Activated gamma-delta T cell (primary cell): ENCODE data around the gene SNX15.

Experiments used
- DNase-seq: peaks from one replicate; lab custom pipeline; 2025; lab: John Stamatoyannopoulos, UW

SNX15 gene

DNA sequence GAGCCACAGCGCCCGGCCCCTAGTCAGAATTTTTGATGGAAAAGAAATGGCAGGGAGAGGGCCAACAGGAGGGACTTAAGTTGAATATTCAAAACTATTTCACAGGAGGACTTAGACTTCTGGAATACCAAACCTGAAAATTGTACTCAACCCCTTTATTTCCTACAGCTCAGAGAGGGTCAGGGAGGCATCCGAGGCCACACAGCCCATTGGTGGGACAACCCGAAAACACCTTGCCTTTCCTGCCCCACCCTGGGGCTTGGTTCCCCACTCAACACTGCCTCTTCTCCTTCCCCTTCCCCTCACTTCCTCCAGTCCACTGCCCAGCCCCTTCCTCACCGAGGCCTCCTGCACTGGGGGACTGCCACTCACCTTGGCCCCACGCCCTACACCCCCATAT lies 29.8 kb downstream of the SNX15 start:
- no peak for DNase-seq

DNA sequence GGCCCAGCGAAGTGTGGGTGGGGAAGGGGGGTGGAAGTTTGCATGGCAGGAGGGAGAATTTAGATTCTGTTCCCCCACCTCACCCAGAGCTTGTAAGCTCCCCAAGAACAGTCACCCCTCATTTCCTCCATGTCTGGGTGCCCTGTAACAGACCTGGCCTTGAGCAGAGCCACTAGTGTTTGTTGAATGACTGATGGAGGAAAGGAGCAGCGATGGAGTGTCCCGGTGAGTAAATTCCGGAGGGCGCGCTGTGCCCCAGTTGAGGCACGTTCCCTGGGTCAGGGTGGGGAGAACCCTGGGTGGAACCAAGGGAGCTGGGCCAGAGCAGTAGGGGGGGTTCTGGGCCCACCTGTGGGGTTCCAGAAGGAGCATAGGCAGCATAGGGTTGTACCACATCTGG lies 30.3 kb downstream of the SNX15 start:
- DNase-seq: no peak

DNA sequence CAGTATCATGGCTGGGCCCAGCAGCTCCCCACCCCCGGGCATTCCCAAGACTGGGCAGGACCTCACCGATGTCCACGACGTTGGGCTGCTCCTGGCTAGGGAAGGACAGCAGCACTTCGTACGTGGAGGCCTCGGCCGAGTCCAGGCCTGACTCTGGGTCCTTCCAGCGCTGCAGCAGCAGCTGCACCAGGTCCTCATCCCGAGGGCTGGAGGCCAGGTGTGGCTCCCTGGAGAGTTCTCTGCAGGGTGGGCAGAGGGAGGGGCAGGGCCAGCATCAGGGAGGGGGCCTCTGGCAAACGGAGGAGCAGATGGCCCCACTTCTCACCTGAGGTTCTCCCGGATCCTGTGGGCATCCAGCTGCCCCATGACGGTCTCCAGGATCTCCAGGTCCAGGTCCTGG lies 30.8 kb downstream of the SNX15 start:
- DNase-seq: no peak

DNA sequence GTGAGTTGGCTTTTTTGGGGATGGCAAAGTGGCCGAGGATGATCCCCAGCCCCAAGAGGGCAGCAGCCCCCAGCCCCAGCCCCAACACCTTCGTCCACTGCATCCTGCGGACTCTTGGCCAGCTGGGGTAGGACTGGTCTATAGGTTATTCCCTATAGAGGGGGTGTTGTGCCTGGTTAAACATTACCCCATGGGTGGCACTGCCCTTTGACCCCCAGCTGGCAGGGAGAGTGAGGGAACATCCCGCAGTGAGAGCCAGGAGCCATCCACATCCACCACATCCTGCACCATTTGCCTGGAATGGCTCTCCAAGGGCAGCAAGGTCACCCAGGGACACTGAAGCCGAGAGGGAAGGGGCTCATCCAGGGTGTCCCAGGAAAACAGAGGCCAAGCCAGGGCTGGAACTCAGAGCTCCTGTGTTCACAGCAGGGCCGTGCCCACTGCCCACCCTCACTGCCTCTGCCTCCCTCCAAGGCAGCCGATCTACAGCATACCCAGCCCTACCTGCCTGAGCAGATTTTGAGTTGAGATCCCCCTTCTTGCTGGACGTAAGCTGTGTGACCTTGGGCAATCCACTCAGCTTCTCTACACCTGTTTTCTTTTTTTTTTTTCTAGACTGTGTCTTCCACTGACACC lies 31.3 kb downstream of the SNX15 start, which contains the start of gene NAALADL1:
Gene NAALADL1 (minus strand): TSS at position 135 of the 636 bp plus-strand sequence. CDS start 32 bp downstream, at position 103.
- no peak for DNase-seq

DNA sequence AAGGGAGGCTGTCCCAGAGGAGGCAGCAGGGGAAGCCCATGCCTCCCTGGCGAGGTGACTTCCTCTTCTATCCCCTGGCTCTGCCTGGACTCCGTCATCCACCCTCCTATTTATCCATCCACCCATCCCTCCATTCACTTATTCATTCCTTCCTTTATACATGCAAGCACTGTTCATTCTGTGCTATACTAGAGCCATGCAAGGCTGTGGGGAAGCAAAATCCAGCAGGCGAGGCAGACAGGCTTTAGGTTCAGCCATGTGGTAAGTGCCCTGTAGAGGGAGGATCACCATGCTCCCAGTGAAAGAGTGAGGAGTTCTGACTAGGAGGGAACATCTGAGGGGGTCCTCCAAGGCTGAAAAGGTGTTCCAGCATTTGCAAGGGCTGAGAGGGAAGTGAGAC lies 32.3 kb downstream of the SNX15 start:
- no peak for DNase-seq

DNA sequence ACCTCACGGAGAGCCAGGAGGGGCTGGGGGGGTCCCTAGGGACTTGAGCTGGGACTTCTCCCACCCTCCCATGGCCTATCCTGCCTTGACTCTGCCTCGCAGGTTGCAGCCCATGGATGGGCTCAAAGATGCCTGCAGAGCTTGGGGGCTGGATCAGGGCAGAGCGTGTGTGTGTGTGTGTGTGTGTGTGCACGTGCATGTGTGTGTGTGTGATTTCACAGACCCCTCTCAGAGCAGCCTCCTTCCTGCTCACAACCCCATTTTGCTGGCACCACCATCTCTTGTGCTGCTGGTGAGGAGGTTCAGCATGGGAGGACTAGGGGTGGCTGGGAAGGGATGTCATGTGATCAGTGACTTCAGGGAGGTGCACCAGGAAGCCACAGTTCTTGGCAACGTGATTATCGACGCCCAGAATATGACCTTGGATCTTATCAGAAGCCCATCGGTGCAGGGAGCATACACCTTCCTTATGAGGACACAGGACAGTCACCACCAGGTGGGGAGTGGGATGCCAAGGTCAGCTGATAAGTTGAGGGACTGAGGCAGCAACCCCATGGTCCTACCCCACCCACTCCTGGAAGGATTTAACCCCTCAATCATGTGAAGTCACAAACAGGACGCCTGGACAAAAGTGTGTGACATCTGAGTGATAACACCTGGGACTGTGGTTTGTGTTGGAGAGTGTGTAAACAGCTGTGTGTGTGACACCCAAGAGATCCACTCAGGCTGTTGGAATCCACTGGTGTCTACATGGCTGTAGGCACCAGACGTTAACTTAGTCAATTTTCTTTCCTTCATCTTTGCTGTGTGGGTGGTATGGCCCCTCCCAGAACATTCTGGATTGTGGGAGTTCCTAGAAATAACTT lies 33.0 kb downstream of the SNX15 start:
- no peak for DNase-seq

DNA sequence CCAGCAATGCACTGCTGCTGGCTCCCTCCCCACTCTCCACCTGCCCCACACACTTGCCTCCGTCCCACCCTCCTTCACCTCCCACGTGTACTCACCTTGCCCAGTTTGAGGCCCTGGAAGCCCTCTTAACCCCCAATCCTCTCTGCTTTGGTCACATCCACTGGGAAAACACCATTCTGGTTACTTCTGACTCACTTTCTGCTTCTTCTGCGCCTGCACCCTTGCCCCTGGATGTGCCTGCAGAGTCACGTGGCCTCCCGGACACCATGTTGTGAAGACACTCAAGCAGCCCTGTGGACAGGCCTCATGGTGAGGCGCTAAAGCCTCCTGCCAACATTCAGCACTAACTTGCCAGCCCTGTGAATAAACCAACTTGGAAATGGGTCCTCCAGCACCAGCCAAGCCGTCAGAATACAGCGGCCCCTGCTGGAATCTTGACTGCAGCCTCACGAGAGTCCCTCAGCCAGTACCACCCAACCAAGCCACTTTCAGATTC lies 33.7 kb downstream of the SNX15 start:
- no peak for DNase-seq

DNA sequence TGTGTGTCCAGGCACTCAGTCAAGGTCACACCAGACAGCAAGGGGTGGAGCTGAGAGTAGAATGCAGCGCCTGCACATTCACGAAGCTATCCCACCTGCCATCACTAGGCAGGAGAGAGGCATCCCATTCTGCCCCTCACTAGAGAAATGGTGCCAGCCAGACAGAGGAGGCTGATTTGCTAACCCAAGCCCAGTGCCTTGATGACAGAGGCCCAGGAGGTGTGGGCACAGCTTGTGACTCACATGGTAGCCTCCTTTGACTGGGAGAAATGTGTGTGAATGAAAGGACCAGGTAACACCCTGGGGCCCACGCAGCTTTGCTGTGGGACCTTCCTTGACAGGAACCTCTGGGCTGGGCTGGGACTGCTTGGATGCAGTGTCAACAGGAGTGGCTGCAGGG lies 36.3 kb downstream of the SNX15 start:
- DNase-seq: no peak

DNA sequence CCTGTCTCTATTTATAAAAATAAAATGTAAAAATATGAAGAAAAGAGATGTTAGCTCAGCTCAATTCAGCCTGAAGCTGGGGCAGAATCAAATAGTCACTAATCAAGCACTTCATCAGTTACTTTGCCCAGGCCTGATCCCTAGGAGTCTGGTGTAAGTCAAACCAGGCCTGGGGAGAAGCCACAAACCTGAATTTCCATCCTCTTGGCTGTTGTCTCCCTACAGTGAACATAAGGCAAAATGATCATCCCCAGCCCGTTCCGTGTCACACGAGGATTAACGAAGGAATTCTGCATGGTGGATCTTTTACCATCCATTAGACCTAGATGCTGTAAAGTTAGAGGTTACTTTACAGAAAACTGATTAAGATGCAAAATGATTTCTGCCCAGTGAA lies 37.6 kb downstream of the SNX15 start:
- no peak for DNase-seq

DNA sequence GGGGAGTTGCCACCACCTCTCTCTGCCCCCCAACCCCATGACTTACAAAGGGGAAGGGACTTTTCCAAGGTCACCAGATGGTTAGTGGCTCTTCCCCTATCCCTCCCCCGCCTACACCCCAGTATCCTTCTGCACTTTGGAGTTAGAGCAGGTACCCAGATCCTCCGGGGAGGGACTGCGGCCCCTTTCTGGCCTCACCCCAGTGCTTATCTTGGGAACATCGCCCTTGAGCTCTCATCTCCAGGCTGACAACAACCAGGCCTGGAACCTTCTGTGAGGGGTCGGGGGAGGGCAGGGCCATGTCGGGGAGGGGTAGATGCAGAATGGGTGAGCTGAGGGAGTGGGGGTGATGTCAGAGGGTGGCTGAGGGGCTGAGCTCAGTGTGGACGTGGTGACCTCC lies 38.6 kb downstream of the SNX15 start:
- no peak for DNase-seq

DNA sequence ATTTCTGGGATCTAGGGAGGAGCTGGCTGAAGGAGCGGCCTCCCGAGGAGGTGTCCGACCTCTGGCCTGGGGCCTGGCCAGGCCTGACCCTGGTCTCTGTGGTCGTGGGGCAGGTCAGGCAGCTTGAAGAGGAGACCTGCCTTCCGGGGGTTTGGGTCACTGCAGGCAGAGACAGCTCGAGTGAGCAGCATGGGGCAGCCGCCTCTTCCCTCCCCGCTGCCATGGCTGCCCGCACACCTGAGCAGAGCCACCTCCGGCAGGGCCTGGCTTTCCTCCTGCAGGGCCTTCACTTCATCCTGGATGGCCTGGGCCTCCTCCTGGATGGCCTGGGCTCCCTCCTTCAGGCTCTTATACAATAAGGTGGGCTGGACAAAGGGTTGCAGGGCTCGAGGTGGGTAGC lies 39.1 kb downstream of the SNX15 start:
- DNase-seq: no peak

DNA sequence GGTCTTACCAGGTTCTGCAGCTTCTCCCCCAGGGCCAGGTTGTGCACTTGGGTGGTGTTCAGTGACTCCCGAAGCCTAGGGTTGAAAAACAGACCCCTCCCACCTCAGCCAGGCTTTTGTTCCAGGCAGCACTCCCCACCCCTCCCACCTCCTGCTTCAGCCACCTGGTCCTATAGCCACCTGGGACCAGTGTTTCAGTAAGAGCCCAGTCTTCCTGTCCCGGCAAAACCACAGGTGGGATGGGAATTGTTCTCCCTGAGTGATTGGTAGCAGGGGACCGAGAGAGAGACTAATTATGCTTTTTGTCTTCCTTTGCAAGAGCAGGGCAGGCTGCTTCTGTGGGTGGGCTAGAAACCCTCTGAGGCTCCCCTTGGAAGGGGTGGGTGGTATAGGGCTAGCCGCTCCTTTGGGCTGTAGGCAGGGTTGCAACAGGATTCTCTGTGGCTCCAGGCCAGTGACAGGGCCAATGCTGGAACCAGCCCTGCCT lies 39.6 kb downstream of the SNX15 start:
- DNase-seq: no peak

DNA sequence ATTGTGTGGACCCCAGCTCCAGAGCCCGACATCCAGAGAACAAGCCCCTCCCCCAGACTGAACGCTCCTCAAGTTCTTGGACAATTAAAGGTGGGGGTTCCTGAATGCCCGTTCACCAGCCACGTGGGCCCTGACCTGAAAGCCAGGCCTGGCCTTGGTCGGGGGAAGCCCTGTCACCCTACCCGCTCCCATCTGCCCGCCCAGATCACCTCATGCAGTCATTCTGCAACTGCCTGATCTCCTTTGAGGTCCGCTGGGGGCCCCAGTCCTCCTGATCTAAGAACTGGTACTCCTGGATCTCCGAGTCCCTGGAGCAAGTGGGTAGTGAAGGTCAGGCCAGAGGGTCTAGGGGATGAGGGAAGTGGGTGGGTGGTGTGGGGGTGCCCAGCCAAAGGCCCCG lies 40.2 kb downstream of the SNX15 start:
- no peak for DNase-seq

DNA sequence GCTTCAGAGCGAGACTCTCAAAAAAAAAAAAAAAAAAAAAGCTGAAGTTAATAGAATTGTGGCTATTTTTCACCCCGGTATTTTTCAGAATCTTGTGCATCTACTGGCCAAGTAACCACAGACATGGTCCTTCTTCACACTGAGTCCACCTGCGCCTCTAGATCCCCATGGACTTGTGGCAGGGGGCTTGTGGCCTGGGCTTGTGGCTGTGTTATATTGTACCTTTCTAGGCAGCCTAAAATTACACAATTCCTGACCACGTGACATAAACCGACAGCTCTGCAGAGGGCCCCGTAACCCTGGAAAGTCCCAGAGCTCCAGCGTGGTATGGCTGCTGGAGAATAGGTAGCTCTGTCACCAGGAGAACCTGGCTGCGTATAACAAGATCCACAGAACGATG lies 42.0 kb downstream of the SNX15 start:
- DNase-seq: no peak

DNA sequence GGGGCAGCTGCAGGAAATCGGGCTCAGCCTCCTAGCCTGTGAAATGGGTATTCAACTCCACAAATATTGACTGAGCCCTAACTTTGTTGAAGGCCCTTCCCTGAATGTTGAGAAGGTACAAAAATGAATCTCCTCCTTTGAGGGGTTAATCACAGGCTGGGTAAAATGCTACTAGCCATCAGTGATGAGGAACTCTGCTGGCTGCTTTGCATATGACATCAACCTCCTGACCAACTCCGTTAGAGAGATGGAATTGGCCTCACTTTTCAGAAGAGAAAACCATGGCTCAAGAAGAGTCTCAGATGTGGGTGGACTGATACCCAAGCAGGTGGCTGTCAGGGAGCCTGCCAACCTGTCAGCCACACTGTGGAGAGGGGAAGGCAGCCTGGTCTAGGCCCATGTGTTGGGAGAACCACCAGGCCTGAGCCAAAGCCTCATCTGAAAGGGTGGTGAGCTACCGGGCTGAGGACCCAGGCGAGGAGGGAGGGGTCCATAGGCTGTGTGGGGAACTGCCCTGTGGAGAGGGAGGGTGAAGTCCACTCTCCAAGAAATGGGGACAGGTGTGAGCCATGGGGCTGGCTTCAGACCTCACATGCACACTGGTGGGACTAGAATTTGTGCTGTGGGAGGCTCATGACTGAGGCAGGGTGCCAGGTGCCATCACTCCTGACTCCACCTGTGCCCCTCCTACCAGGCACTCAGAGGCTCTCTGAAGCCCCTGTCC lies 44.8 kb downstream of the SNX15 start:
- DNase-seq: no peak

DNA sequence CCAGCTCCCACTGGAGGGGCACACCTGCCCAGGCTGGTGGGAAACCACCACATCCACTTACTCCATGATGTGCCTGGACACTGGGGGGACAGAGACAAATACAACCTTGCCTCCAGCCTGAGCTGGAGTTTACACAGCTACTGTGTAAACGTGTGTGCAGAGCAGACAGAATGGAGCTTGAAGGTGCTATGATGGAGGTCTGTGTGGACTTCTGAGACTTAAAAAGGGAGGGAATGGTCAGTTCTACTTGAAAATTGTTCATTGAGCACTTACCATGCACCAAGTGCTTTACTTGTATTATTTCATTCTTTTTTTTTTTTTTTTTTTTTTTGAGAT lies 45.4 kb downstream of the SNX15 start:
- DNase-seq: no peak

DNA sequence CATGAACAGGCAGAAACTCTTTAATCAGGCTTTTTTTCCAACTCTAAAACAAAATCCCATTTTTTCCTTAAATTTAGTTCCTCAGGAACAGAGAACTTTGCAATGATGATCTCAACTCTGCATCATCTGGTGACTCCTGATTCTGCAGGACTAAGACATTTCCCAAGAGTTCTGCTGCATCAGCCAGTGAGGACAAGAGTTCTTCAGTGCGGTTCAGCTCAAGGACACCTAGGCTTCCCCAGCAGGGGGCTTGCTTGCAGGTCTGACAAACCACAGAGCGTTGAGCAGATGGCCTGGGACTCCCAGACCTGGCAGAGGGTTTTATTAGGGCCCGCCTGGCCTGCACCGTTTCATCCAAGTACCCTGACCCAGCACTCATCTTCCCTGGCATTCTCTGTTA lies 50.2 kb downstream of the SNX15 start:
- DNase-seq: no peak

DNA sequence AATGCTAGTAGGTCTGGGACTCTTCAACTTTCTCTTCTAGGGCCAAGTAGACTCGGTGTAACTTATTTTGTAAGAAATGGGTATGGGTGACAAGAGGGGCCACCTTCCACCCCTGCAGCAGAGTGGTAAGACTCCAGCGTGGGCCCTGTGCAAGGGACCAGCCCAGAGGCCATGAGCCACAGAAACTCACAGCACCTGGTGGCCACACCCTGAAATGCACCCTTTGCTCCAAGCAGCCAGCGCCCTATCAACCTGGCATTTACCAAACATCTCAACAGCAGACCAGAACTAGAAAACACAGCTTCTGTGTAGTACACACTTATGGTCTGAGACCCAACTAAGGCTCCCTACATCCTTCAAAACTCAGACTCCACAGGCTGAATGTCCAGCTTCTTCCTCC lies 50.9 kb downstream of the SNX15 start:
- no peak for DNase-seq

DNA sequence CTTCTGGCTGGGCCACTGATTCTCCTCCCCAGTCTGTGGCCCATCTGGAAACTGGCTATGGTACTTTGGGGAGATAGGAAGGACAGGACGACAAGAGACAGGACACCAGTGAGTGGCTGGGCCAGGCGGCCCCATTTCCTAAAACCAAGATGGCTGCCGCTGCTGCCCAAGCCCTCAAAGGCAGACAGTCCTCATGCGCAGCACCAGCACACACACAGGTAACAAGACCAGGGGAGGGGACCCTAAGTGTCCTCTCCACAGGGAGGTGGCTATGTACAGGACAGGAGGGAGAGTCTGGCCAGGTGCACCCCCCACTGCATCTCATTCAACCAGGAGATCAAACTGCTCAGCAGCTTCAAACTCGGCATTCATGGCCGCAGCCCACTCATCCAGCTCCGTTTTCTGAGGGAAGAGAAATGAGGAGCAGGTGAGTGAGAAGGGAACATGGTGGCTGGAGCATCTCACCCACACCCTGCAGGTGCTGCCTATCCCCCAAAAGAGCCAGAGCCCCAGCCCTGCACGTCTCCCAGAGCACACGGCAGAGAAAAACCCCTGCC lies 51.6 kb downstream of the SNX15 start:
- no peak for DNase-seq

DNA sequence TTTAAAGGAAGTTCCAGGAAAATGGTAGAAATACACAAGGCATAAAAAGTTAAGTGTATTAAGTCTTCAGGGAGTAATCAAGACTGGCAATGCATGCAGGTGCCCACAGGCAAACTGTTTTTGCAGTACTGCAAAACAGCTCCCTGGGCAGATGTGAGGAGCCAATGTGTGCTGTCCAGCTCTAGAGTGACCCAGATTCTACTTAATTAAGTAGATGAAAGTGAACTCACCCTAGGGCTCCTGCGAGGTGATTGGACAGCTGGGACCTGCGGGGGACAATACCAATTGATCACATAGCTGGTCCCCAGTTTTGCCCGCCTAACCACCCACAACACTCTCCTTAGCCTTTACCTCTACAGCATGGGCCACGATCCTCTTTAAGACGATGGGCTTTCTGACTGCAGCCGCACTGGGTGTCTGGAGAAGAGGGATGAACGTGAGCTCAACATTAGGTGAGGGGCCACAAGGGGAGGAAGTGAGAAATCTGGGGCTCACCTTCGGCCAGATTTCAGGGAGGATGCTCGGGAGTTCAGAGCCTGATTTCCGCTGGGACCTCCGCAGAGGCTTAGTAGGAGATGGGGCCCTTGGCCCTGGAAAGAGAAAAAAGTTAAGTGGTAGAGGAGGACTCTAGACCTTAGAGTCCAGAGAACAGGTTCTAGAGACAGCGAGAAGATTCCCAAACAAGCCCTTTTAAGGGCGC lies 56.0 kb downstream of the SNX15 start:
- DNase-seq: no peak

DNA sequence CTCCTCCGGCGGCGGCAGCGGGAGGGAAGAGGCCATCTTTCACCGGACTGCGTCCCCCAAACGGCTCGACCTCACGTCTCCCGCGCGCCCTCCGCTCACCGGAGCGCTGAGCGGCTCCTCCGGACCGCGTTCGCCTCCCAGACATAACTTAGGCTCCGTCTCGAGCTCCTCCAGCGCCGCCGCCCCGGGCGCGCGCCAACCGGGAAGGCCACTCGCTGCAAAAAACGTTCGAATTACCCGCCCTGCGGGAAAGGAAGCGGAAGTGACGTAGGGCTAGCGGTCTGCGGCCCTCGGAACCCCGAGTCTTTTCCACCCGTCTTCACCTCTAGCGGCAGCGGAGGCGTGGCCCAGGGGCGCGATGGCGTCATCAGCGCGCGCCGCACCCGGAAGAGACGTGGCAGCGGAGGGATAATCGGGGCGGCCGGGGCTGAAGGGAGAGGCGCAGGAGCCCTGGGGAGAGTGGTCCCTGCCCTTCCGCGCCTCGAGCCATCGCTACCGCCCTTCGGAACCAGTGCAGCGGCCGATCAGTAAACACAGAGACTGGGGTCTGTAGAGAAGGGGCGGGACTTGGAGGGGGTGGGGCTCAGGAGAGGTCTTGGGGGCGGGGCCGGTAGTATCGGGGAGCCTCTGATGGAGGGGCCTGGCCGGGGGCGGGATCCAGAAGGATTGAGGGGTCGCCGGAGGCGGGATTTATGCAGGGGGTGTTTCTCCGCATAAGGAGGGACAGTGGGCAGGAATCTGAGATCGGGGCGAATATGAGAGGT lies 56.8 kb downstream of the SNX15 start, which contains the start of the genes CDCA5 and ZFPL1:
Gene CDCA5 (minus strand): TSS at position 207 of the 764 bp plus-strand sequence. CDS start 62 bp downstream, at position 145.
Gene ZFPL1 (plus strand): TSS at position 389 of the 764 bp plus-strand sequence. CDS start 477 bp downstream, outside the sequence.
- DNase-seq: peak; percentile 86
